GM12892 (cell line): Measurements from ENCODE around the gene ZNF407.

ENCODE experiments used
- POLR2A ChIP-seq: IDR thresholded peaks from 2 replicates; pipeline ENCODE4 v1.6.1; 2011; ENCODE audit warnings: low read depth, low read length, control low read depth
- TAF1 ChIP-seq: IDR thresholded peaks from 2 replicates; pipeline ENCODE4 v1.6.1; 2011; ENCODE audit warnings: low read depth, mild to moderate bottlenecking, control low read depth, low read length, borderline replicate concordance

- no peak for TF ChIP-seq TAF1
- no peak for TF ChIP-seq POLR2A
Observed at GRCh38 chr18:74834424-74835309, 237.0 kb downstream of the ZNF407 start.
